GM15510 (cell line): ENCODE measurements around the gene PSMB10.

ENCODE experiments used
- POLR2A ChIP-seq: IDR thresholded peaks from 3 replicates; pipeline ENCODE4 v1.6.1; 2011; ENCODE audit warnings: borderline replicate concordance; ENCODE audit not compliant: insufficient read length; ENCODE audit errors: extremely low read depth

The PSMB10 gene

DNA sequence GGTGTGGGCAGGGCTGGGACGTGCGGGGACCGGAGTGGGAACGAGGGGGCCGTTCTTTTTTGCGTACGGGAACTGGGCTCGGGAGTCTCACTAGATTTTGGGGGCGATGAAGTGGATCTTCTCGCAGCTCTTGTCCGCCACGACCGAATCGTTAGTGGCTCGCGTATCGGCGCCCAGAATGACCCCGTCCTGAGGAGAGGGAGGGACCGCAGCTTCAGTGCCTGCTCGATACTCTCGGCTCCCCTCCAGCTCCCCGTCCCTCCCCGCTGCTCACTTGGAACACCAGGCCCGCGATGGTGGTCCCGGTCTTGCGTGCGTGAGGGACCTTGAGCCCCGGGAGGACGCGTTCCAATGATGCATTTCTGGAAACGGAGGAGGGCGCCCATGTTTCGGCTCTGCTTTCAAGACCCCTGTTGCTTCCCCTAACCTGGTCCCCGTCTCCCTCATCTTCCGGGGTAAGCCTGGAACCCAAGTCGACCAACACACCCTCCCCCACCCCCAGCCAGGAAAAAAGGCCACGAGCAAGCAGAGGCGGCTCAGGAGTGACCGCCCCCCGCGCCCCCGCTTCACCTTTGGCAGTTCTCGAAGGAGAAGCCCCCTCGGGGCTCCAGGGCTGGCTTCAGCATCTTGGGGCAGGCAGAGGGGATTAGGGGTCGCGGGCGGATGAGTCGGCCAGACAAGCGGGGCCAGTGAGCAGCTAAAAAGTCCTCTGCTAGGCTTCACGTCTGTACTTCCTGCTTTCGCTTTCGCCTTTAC is at the start of gene PSMB10:
TSS of gene PSMB10 (minus strand) at position 727 of the 756 bp plus-strand sequence. CDS start at position 626, 101 bp downstream.
- TF ChIP-seq POLR2A: peak; percentile 79

- TF ChIP-seq POLR2A: no peak
Measured at GRCh38 chr16:67982011-67982696, 45.5 kb upstream of the PSMB10 start.

DNA sequence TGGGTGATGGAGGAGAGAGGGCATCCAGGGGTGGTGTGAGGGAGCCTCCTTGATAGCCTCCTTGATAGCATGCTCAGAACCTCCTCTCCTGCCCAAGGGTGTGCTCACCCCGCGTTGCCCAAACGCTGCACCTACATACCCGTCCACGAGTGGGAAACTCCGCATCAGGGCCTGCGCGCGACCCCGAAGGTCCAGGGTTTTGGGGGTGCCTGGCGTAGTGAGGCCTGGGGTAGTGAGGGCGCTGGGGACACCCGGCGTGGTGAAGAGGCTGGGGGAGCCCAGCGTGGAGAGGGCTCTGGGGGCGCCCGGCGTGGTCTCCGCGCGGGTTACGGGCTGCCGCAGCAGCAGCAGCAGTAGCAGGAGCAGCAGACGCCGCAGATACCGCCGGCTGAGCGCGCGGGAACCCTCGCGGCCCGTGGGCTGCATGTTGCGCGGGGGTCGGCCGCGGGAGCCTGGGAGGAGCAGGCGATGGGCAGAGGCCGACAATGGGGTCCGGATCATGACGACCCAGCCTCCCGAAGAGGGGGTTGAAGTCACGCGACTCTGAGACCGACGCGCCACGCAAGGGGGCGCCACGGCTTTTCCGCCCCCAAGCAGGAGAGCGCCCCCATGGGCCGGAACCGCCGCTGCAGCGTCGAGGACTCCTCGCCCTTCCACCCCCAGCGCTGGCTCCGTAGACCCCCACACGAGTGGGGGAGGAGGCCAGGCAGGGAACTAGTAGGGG is 43.5 kb upstream of the PSMB10 start, which contains the start of gene DPEP3:
TSS of gene DPEP3 (minus strand) at position 545 of the 724 bp plus-strand sequence. CDS start at position 426, 119 bp downstream.
- no peak for TF ChIP-seq POLR2A

DNA sequence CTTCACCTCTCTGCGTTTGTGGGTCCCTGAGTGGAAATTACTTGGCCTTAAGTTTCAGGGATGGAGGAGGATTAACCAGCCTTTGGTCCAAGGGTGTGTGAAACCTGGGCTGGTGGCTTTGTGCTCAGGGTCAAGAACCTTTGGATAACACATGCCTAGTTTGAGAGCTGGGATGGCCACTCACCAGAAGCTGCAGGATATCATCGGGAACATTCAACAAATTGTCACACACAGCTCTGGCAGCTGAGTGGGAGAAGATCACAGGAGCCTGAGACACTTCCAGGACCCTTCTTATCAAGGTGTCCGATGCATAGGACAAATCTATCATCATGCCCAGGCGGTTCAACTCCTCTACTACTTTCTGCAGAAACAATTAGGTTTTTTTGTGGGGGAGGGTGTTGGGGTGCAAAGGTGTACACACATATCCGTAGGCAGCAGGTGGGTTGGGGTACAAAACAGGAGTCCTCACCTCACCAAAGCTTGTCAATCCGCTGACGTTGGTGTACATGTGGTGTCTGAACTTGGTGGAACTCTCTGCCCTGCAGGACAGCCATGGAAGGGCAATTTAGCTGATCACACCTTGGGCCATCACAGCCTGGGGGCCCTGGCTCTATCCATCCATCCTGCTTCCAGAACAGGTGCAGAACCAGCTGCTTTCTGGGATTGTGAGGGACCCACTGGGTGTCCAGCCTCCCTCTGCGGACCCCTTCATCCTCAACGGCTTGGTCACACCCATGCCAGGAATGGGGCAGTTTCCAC is 41.0 kb upstream of the PSMB10 start:
- no peak for TF ChIP-seq POLR2A

DNA sequence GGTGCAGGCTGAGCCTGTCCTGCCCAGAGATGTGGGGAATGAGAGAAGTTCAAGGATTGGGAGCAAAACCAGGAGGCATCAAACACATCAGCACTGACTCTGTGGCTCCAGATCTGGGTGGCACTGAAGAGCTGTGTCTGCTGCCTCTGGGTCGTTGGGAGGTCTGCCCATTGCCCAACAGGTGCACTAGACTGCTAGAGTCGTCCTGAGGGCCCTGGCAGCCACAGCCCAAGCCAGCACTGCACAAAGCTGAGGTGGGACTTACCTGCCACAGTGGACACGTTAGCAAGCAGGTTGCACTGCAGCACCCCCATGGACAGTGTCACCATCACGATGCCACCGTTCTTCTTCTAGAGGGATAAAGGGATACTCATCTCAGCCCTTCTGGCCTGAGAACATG is 40.4 kb upstream of the PSMB10 start:
- TF ChIP-seq POLR2A: no peak

GRCh38 chr16:67976205-67976604 is 39.6 kb upstream of the PSMB10 start:
- no peak for TF ChIP-seq POLR2A

DNA sequence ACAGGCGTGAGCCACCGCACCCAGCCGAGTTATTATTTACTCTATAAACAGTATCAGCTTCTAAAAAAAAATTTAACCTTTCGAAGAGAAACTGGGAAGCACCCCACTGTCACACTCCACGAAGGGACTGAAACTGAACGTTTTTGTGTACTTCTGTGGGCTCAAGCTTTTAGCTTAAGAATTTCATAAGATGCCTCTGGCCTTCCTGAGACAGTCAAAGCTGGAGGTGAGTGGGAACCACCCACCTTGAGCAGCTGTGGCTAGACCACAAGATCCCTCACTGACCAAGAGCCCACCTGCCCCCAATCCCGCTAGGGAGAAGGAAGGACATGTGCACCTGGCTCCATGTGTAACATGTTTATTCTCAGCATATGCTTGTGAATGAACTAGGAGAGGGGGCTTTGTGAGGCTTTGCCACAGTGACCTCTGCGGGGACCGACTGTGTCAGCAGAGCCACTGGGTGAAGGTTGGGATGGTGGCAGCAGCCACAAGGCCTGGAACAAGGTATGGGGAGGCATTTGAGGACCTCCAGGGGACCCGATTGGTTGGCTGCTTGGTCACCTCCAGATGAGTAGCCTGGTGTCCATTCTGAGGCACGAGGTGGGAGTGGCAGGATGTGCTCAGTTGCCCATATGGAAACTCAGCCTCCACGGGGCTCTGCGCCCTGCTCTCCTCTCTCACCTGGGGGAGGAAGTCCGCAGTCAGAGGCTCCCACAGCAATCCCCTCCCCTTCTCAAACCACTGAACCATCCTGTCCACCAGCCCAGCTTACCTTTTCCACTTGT is 38.9 kb upstream of the PSMB10 start:
- no peak for TF ChIP-seq POLR2A

GRCh38 chr16:67971111-67971510 is 34.5 kb upstream of the PSMB10 start:
- TF ChIP-seq POLR2A: no peak

DNA sequence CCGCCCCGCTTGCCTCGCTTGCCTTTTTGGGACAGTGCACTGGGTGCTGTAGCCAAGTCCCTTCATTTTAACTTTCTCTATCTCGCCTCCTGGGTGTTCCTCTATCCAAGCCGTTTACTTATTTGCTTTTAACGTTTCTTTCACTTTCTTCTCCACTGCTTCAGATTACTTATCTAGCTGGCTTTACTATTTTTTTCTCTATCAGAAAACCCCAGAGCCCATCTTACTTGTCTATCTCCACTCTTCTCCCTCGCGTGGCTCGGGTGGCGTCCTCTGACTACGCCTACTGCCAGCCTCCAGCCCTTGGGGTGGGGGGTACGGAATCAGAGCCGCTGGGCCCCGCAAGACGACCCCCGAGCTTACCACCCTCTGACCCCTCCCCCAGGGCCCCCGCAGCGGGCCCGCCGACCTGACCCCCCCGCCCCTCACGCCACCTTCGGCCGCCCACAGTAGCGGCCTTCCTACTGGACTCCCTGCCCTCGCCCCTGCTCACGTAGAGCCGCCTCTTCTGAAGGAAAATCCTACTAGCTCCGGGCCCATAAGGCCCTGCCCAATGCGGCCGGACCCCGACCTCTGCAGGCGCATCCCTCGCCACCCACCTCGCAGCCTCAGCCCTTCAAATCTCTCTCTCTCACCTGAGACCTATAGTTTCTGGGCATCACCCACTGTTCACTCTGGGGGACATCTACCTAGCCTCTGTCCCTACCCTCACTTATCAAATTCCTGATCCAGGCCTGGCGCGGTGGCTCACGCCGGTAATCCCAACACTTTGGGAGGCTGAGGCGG is 32.8 kb upstream of the PSMB10 start:
- no peak for TF ChIP-seq POLR2A

GRCh38 chr16:67968400-67969253 is 32.0 kb upstream of the PSMB10 start, which contains the start of gene SLC12A4:
Gene SLC12A4 (minus strand): TSS chr16:67968637. CDS start chr16:67968553, 84 bp downstream.
- TF ChIP-seq POLR2A: peak; percentile 72

- no peak for TF ChIP-seq POLR2A
Measured at GRCh38 chr16:67967958-67968399, 31.3 kb upstream of the PSMB10 start.
